Measurements from ENCODE around the gene A1CF. TPM values are rescaled to one million over a fixed set of nuclear protein-coding genes. Genes with fewer than 3 reads are reported as not detected.
"Not testable (repeated sequence)": the region's sequence is repeated elsewhere in the genome, so short reads cannot be mapped to it uniquely, and the experiment has no call there.

The A1CF gene
- total RNA-seq, 3 donors from 2014 or later (not counting 1 experiment from before 2014, with no cell fraction given): not detected

DNA sequence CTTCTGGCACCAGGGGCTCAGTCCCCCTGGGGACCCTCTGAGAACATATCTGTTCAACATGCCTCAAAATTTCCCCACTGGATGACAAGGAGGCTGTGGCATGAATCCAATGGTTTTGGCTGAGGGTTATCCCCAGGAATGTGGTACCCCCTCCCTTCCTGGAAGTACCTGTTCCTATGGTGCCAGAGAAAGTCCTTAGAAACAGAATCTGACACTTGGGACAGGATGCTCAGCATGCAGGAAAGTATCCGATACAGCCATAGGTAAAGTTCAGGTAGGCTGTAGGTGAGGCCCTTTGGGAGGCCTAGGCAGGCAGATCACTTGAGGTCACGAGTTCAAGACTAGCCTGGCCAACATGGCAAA is 42.7 kb upstream of the A1CF start:
- 50% methylated on average over 2 of the region's 2 CpGs for WGBS (ENCODE audit: insufficient coverage)
- DNase-seq (no peak), ATAC-seq (no peak)
- no peaks in the 10 kb centered on the region for H3K4me1 ChIP-seq (ENCODE audit: control insufficient read depth, insufficient read depth, low read length)
- H3K36me3 Mint-ChIP-seq: no peaks in the 10 kb centered on the region
- TF ChIP-seq, protein P1, sequence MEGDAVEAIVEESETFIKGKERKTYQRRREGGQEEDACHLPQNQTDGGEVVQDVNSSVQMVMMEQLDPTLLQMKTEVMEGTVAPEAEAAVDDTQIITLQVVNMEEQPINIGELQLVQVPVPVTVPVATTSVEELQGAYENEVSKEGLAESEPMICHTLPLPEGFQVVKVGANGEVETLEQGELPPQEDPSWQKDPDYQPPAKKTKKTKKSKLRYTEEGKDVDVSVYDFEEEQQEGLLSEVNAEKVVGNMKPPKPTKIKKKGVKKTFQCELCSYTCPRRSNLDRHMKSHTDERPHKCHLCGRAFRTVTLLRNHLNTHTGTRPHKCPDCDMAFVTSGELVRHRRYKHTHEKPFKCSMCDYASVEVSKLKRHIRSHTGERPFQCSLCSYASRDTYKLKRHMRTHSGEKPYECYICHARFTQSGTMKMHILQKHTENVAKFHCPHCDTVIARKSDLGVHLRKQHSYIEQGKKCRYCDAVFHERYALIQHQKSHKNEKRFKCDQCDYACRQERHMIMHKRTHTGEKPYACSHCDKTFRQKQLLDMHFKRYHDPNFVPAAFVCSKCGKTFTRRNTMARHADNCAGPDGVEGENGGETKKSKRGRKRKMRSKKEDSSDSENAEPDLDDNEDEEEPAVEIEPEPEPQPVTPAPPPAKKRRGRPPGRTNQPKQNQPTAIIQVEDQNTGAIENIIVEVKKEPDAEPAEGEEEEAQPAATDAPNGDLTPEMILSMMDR (IDR thresholded peaks at IDR 0.05): no peak
- intact Hi-C loops (cut with micrococcal nuclease): no loop called here
- H3K4me1 Mint-ChIP-seq: no peaks in the 10 kb centered on the region
- H3K27me3 ChIP-seq (ENCODE audit: control insufficient read depth, insufficient read depth, low read length): no peaks in the 10 kb centered on the region
- H3K36me3 ChIP-seq (ENCODE audit: control insufficient read depth, insufficient read depth, low read length): no peaks in the 10 kb centered on the region
- no peak overlapping the region for H3K27ac ChIP-seq (ENCODE audit: low read length)
- no peak overlapping the region for H3K27ac Mint-ChIP-seq
- no peaks in the 10 kb centered on the region for H3K9me3 ChIP-seq (ENCODE audit: control insufficient read depth, insufficient read depth, low read length)
- no peak overlapping the region for H3K4me3 ChIP-seq (ENCODE audit: low read length)
- peaks cover 0 to 12% of the 10 kb centered on the region in 2 donors for H3K27me3 Mint-ChIP-seq (ENCODE audit: low read depth in 2 of 2)
- no peak overlapping the region for H3K4me3 Mint-ChIP-seq
- H3K9me3 Mint-ChIP-seq: peaks cover 3 to 5% of the 10 kb centered on the region in 2 donors

DNA sequence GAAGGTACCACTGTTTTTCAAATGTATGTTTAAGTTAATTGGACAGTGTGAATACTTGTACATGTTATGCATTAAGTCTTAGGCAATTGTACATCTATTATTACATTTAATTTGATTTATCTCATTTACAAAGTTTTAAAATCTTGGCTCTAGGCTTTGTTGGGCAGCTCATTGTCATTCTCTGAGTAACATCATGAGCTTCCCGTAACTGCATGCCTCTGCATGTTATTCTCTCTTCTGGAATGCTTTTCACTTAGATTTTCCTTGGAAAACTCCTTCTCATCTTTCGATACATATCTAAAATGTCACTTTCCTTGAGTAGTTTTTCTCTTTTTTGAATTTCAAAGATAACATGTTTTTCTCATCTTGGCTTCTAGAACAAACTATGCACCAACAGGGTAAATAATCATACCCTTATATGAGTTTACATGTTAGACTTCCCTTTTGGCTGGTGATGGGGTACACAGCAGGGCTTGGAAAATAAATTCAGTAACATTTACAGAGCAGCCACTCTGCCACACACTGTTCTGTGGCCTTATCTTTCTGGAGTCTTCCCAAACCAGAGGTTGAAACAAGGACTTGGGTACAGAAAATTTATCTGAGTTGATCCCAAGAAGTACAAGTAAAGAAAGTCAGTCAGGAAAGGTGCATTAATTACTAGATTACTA is 42.2 kb upstream of the A1CF start:
- WGBS (ENCODE audit: insufficient coverage): 81% methylated on average over 2 of the region's 2 CpGs
- ATAC-seq: no peak

DNA sequence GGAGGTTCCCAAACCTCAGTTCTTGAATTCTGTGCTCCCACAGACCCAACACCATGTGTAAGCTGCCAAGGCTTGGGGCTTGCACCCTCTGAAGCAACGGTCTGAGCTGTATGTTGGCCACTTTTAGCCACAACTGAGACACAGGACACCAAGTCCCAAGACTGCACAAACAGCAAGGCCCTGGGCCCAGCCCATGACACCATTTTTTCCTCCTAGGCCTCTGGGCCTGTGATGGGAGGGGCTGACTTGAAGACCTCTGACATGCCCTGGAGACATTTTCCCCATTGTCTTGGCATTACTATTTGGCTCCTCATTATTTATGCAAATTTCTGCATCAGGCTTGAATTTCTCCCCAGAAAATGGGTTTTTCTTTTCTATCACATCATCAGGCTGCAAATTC is 38.0 kb upstream of the A1CF start:
- H3K36me3 Mint-ChIP-seq; H3K27ac ChIP-seq (ENCODE audit: low read length); DNase-seq; H3K4me3 Mint-ChIP-seq; intact Hi-C loops (cut with micrococcal nuclease); H3K4me3 ChIP-seq (ENCODE audit: low read length); H3K36me3 ChIP-seq (ENCODE audit: control insufficient read depth, insufficient read depth, low read length); H3K4me1 Mint-ChIP-seq; H3K4me1 ChIP-seq (ENCODE audit: control insufficient read depth, insufficient read depth, low read length); H3K9me3 Mint-ChIP-seq; H3K9me3 ChIP-seq (ENCODE audit: control insufficient read depth, insufficient read depth, low read length); ATAC-seq; H3K27ac Mint-ChIP-seq; H3K27me3 Mint-ChIP-seq (ENCODE audit: low read depth in 2 of 2); H3K27me3 ChIP-seq (ENCODE audit: control insufficient read depth, insufficient read depth, low read length): not testable (repeated sequence)
- WGBS (ENCODE audit: insufficient coverage): 44% methylated on average over 1 of the region's 1 CpG

More for the DNA sequence above, 42.2 kb upstream of the A1CF start:
- Histone ChIP-seq H3K4me1 (ENCODE audit: control insufficient read depth, insufficient read depth, low read length) (no peaks in the 10 kb centered on the region), H3K27ac (ENCODE audit: low read length) (no peak overlapping the region), H3K36me3 (ENCODE audit: control insufficient read depth, insufficient read depth, low read length) (no peaks in the 10 kb centered on the region), H3K9me3 (ENCODE audit: control insufficient read depth, insufficient read depth, low read length) (no peaks in the 10 kb centered on the region), H3K4me3 (ENCODE audit: low read length) (no peak overlapping the region), H3K27me3 (ENCODE audit: control insufficient read depth, insufficient read depth, low read length) (no peaks in the 10 kb centered on the region)
- no peak overlapping the region for H3K27ac Mint-ChIP-seq
- intact Hi-C loops (cut with micrococcal nuclease): no loop called here
- H3K36me3 Mint-ChIP-seq: no peaks in the 10 kb centered on the region
- DNase-seq: no peak
- H3K9me3 Mint-ChIP-seq: peaks cover 3 to 5% of the 10 kb centered on the region in 2 donors
- no peaks in the 10 kb centered on the region for H3K4me1 Mint-ChIP-seq
- peaks cover 0 to 9% of the 10 kb centered on the region in 2 donors for H3K27me3 Mint-ChIP-seq (ENCODE audit: low read depth in 2 of 2)
- TF ChIP-seq, protein P1 (IDR thresholded peaks at IDR 0.05): no peak
- no peak overlapping the region for H3K4me3 Mint-ChIP-seq

DNA sequence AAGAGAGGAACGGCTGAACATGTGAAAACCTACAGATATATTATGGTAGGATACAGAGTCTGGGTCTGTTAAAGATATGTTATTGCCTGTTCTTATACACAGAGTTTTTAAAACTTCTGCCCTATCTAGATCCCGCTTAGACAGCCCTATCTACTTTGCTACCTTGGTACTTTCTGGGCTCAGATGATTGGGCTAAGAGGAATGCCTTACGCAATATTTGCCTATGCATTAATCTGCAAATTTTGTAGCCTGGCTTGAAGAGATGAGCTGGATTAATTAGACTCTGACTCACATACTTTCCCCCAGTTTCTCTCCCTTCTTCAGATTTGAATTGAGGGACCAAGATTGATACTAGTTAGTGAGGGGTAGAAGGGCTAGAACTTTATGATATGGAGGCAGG is 33.6 kb upstream of the A1CF start:
- intact Hi-C loops (cut with micrococcal nuclease): no loop called here
- no peaks in the 10 kb centered on the region for H3K36me3 ChIP-seq (ENCODE audit: control insufficient read depth, insufficient read depth, low read length)
- H3K27me3 ChIP-seq (ENCODE audit: control insufficient read depth, insufficient read depth, low read length): no peaks in the 10 kb centered on the region
- no peak overlapping the region for H3K27ac ChIP-seq (ENCODE audit: low read length)
- DNase-seq (no peak), ATAC-seq (no peak)
- H3K4me3 ChIP-seq (ENCODE audit: low read length): no peak overlapping the region
- 100% methylated on average over 2 of the region's 3 CpGs for WGBS (ENCODE audit: insufficient coverage)
- H3K9me3 ChIP-seq (ENCODE audit: control insufficient read depth, insufficient read depth, low read length): no peaks in the 10 kb centered on the region
- peaks cover 0 to 2% of the 10 kb centered on the region in 2 donors for H3K9me3 Mint-ChIP-seq
- H3K27ac Mint-ChIP-seq: no peak overlapping the region
- H3K4me1 ChIP-seq (ENCODE audit: control insufficient read depth, insufficient read depth, low read length): no peaks in the 10 kb centered on the region
- H3K4me1 Mint-ChIP-seq: no peaks in the 10 kb centered on the region
- no peak overlapping the region for H3K4me3 Mint-ChIP-seq
- TF ChIP-seq, protein P1 (IDR thresholded peaks at IDR 0.05): no peak
- H3K27me3 Mint-ChIP-seq (ENCODE audit: low read depth in 2 of 2): peaks cover 0 to 6% of the 10 kb centered on the region in 2 donors
- no peaks in the 10 kb centered on the region for H3K36me3 Mint-ChIP-seq

Measured in natural killer cell (primary cell).